LNCaP clone FGC (cell line): Measurements from ENCODE around the gene DAG1.
A peak's percentile ranks its signal among the peaks of the same experiment; 100 is the strongest.

Experiments used
- DNase-seq: peaks from one replicate; pipeline ENCODE4 v3.0.0-alpha.2; 2011; ENCODE audit warnings: low read depth
- H3K4me3 ChIP-seq: 2 replicates; pipeline ENCODE4 v1.5.1; 2011; ENCODE audit warnings: mild to moderate bottlenecking, low read depth, low read length, control low read depth
- CTCF ChIP-seq: IDR thresholded peaks from 2 replicates; pipeline ENCODE4 v1.5.1; 2012; ENCODE audit warnings: mild to moderate bottlenecking; ENCODE audit not compliant: control insufficient read depth, insufficient read depth; ENCODE audit errors: extremely low read depth

DAG1 gene

GRCh38 chr3:49434731-49435130 lies 35.3 kb upstream of the DAG1 start:
- no peak overlapping the region for H3K4me3 ChIP-seq
- no peak for TF ChIP-seq CTCF
- no peak for DNase-seq

- H3K4me3 ChIP-seq = no peak overlapping the region
- TF ChIP-seq CTCF = no peak
Observed at GRCh38 chr3:49445391-49445790, 24.7 kb upstream of the DAG1 start.

GRCh38 chr3:49453621-49454020 lies 16.4 kb upstream of the DAG1 start:
- no peak for DNase-seq
- H3K4me3 ChIP-seq = no peak overlapping the region
- TF ChIP-seq CTCF = no peak

More at GRCh38 chr3:49445391-49445790, 24.7 kb upstream of the DAG1 start:
- no peak for DNase-seq

GRCh38 chr3:49454458-49454857 lies 15.6 kb upstream of the DAG1 start:
- TF ChIP-seq CTCF = peak; percentile 37
- no peak for DNase-seq
- H3K4me3 ChIP-seq = no peak overlapping the region

GRCh38 chr3:49454898-49455681 lies 15.0 kb upstream of the DAG1 start:
- DNase-seq = no peak
- no peak overlapping the region for H3K4me3 ChIP-seq
- no peak for TF ChIP-seq CTCF

- no peak overlapping the region for H3K4me3 ChIP-seq
- TF ChIP-seq CTCF = no peak
- DNase-seq = no peak
Observed at GRCh38 chr3:49456466-49456865, 13.6 kb upstream of the DAG1 start.
